Measurements from ENCODE around the gene AEBP1. TPM values are rescaled to one million over a fixed set of nuclear protein-coding genes. Genes with fewer than 3 reads are reported as not detected.

AEBP1 gene
- total RNA-seq, 1 experiment from 2014 or later = not detected

GRCh38 chr7:44060091-44060947 lies 43.8 kb upstream of the AEBP1 start:
- H3K4me2 ChIP-seq (ENCODE audit: low read depth, low read length, poor library complexity, severe bottlenecking) = peak overlapping the region; percentile 78
- peak; percentile 38 for DNase-seq
- peaks cover 38% of the 10 kb centered on the region for H3K36me3 ChIP-seq (ENCODE audit: insufficient read depth, low read length)
- H3K9ac ChIP-seq (ENCODE audit: low read length) = peak overlapping the region; percentile 82
- no peaks in the 10 kb centered on the region for H3K9me3 ChIP-seq (ENCODE audit: low read length)
- no peaks in the 10 kb centered on the region for H3K27me3 ChIP-seq (ENCODE audit: low read length)
- no peak overlapping the region for H2AFZ ChIP-seq (ENCODE audit: low read length)
- peak overlapping the region; percentile 99 for H3K27ac ChIP-seq (ENCODE audit: low read length)
- H3K79me2 ChIP-seq (ENCODE audit: low read length) = no peaks in the 10 kb centered on the region
- H3K9me2 ChIP-seq (replicated peaks; ENCODE audit: insufficient read depth, low read length) = no peaks in the 10 kb centered on the region
- H3K4me1 ChIP-seq (ENCODE audit: low read length) = peaks cover 69% of the 10 kb centered on the region
- H3K4me3 ChIP-seq (ENCODE audit: low read length) = peak overlapping the region; percentile 58; the same call in 1 of the 2 replicates
- no peaks in the 10 kb centered on the region for H4K20me1 ChIP-seq (ENCODE audit: insufficient read depth, low read depth, low read length)

GRCh38 chr7:44060948-44061644 lies 43.0 kb upstream of the AEBP1 start:
- H3K4me2 ChIP-seq (ENCODE audit: low read depth, low read length, poor library complexity, severe bottlenecking) = no peak overlapping the region
- H3K79me2 ChIP-seq (ENCODE audit: low read length) = no peaks in the 10 kb centered on the region

DNA sequence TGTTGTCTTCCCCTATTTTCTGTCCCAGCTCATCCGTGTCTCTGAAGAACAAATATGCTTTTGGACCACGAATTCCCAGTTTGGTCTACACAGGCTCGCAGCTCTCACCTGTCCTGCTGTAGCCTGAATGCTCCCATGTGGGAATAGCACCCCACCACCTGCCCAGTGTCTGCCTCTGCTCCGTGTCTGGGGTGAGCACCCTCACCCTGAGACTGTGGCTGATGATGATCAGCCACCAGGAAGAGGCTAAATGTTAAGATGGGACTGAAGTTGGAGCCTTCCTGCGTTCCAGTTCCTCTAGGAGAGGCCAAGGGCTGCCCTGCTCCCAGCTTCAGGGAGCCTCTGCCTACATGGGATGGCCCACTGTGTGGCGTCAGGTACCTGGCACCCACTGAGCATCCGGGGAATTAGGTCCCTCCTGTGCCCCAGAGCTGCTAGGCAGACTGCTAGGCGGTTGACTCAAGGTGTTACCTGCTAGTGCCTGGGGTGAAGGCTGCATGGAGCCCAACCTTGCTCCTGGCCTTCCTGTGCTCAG lies 42.4 kb upstream of the AEBP1 start:
- Histone ChIP-seq H3K36me3 (ENCODE audit: insufficient read depth, low read length) (peaks cover 38% of the 10 kb centered on the region), H3K9me2 (replicated peaks; ENCODE audit: insufficient read depth, low read length) (no peaks in the 10 kb centered on the region), H4K20me1 (ENCODE audit: insufficient read depth, low read depth, low read length) (no peaks in the 10 kb centered on the region)

More at GRCh38 chr7:44060948-44061644, 43.0 kb upstream of the AEBP1 start:
- H3K9ac ChIP-seq (ENCODE audit: low read length) = no peak overlapping the region
- peaks cover 66% of the 10 kb centered on the region for H3K4me1 ChIP-seq (ENCODE audit: low read length)
- H3K36me3 ChIP-seq (ENCODE audit: insufficient read depth, low read length) = peaks cover 38% of the 10 kb centered on the region
- H3K27ac ChIP-seq (ENCODE audit: low read length) = peak overlapping the region; percentile 99
- no peaks in the 10 kb centered on the region for H4K20me1 ChIP-seq (ENCODE audit: insufficient read depth, low read depth, low read length)
- DNase-seq = no peak
- no peaks in the 10 kb centered on the region for H3K9me3 ChIP-seq (ENCODE audit: low read length)
- H2AFZ ChIP-seq (ENCODE audit: low read length) = no peak overlapping the region
- no peaks in the 10 kb centered on the region for H3K27me3 ChIP-seq (ENCODE audit: low read length)
- H3K9me2 ChIP-seq (replicated peaks; ENCODE audit: insufficient read depth, low read length) = no peaks in the 10 kb centered on the region
- H3K4me3 ChIP-seq (ENCODE audit: low read length) = no peak overlapping the region

GRCh38 chr7:44062180-44062902 lies 41.8 kb upstream of the AEBP1 start:
- Histone ChIP-seq H3K4me3 (ENCODE audit: low read length) (no peak overlapping the region), H3K9ac (ENCODE audit: low read length) (no peak overlapping the region), H4K20me1 (ENCODE audit: insufficient read depth, low read depth, low read length) (no peaks in the 10 kb centered on the region), H3K4me1 (ENCODE audit: low read length) (peaks cover 54% of the 10 kb centered on the region), H3K79me2 (ENCODE audit: low read length) (no peaks in the 10 kb centered on the region), H3K27ac (ENCODE audit: low read length) (peak overlapping the region; percentile 99; the same call in 1 of the 2 replicates), H3K9me2 (replicated peaks; ENCODE audit: insufficient read depth, low read length) (no peaks in the 10 kb centered on the region), H3K9me3 (ENCODE audit: low read length) (no peaks in the 10 kb centered on the region), H3K4me2 (ENCODE audit: low read depth, low read length, poor library complexity, severe bottlenecking) (no peak overlapping the region), H3K36me3 (ENCODE audit: insufficient read depth, low read length) (peaks cover 38% of the 10 kb centered on the region), H2AFZ (ENCODE audit: low read length) (no peak overlapping the region), H3K27me3 (ENCODE audit: low read length) (no peaks in the 10 kb centered on the region)
- peak; percentile 40 for DNase-seq

More for the DNA sequence above, 42.4 kb upstream of the AEBP1 start:
- no peaks in the 10 kb centered on the region for H3K79me2 ChIP-seq (ENCODE audit: low read length)
- no peak overlapping the region for H3K4me2 ChIP-seq (ENCODE audit: low read depth, low read length, poor library complexity, severe bottlenecking)
- H3K27ac ChIP-seq (ENCODE audit: low read length) = peak overlapping the region; percentile 99; the same call in 1 of the 2 replicates
- H3K9ac ChIP-seq (ENCODE audit: low read length) = no peak overlapping the region
- H3K27me3 ChIP-seq (ENCODE audit: low read length) = no peaks in the 10 kb centered on the region
- no peak overlapping the region for H3K4me3 ChIP-seq (ENCODE audit: low read length)
- peaks cover 60% of the 10 kb centered on the region for H3K4me1 ChIP-seq (ENCODE audit: low read length)
- no peak for DNase-seq
- no peaks in the 10 kb centered on the region for H3K9me3 ChIP-seq (ENCODE audit: low read length)
- no peak overlapping the region for H2AFZ ChIP-seq (ENCODE audit: low read length)

DNA sequence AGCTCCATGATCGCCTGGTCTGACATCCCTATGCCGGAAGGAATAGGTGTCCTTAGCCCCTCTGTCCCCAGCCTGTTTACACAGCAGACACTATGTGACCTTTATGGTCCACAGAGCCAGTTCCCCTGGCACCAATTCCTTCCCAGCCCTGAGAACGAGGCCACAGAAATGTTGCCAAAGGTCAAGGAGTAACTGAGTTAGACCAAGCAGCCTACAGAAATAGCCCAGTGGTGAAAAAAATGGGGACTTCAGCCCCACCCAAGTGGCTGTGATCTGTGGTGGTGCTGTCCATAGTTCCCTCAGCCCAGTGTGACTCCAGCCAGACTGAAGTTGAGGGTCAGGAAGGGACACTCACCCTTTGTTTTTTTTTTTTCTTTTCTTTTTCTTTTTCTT lies 41.2 kb upstream of the AEBP1 start:
- DNase-seq = peak; percentile 40
- Histone ChIP-seq H3K4me3 (ENCODE audit: low read length) (no peak overlapping the region), H3K4me1 (ENCODE audit: low read length) (peaks cover 48% of the 10 kb centered on the region), H3K79me2 (ENCODE audit: low read length) (no peaks in the 10 kb centered on the region), H3K9me2 (replicated peaks; ENCODE audit: insufficient read depth, low read length) (no peaks in the 10 kb centered on the region), H2AFZ (ENCODE audit: low read length) (no peak overlapping the region), H3K9ac (ENCODE audit: low read length) (no peak overlapping the region), H3K27me3 (ENCODE audit: low read length) (no peaks in the 10 kb centered on the region), H3K4me2 (ENCODE audit: low read depth, low read length, poor library complexity, severe bottlenecking) (no peak overlapping the region), H4K20me1 (ENCODE audit: insufficient read depth, low read depth, low read length) (no peaks in the 10 kb centered on the region), H3K27ac (ENCODE audit: low read length) (0 out of 2 replicates have a peak overlapping the region, but pooled peaks have one; percentile 6), H3K9me3 (ENCODE audit: low read length) (no peaks in the 10 kb centered on the region), H3K36me3 (ENCODE audit: insufficient read depth, low read length) (peaks cover 38% of the 10 kb centered on the region)

GRCh38 chr7:44063547-44063893 lies 40.6 kb upstream of the AEBP1 start:
- Histone ChIP-seq H3K4me2 (ENCODE audit: low read depth, low read length, poor library complexity, severe bottlenecking) (no peak overlapping the region), H3K36me3 (ENCODE audit: insufficient read depth, low read length) (peaks cover 38% of the 10 kb centered on the region), H3K9me2 (replicated peaks; ENCODE audit: insufficient read depth, low read length) (no peaks in the 10 kb centered on the region), H3K79me2 (ENCODE audit: low read length) (no peaks in the 10 kb centered on the region), H3K9ac (ENCODE audit: low read length) (no peak overlapping the region), H3K27me3 (ENCODE audit: low read length) (no peaks in the 10 kb centered on the region), H3K9me3 (ENCODE audit: low read length) (no peaks in the 10 kb centered on the region), H2AFZ (ENCODE audit: low read length) (no peak overlapping the region), H3K4me3 (ENCODE audit: low read length) (no peak overlapping the region), H3K27ac (ENCODE audit: low read length) (0 out of 2 replicates have a peak overlapping the region, but pooled peaks have one; percentile 30), H4K20me1 (ENCODE audit: insufficient read depth, low read depth, low read length) (no peaks in the 10 kb centered on the region), H3K4me1 (ENCODE audit: low read length) (peaks cover 42% of the 10 kb centered on the region)
- no peak for DNase-seq

GRCh38 chr7:44063894-44064651 lies 40.1 kb upstream of the AEBP1 start:
- H3K27me3 ChIP-seq (ENCODE audit: low read length) = no peaks in the 10 kb centered on the region
- no peaks in the 10 kb centered on the region for H3K79me2 ChIP-seq (ENCODE audit: low read length)
- H3K27ac ChIP-seq (ENCODE audit: low read length) = peak overlapping the region; percentile 30
- no peak overlapping the region for H3K4me2 ChIP-seq (ENCODE audit: low read depth, low read length, poor library complexity, severe bottlenecking)
- no peak overlapping the region for H3K9ac ChIP-seq (ENCODE audit: low read length)
- H3K36me3 ChIP-seq (ENCODE audit: insufficient read depth, low read length) = peaks cover 36% of the 10 kb centered on the region
- H4K20me1 ChIP-seq (ENCODE audit: insufficient read depth, low read depth, low read length) = no peaks in the 10 kb centered on the region
- no peak overlapping the region for H2AFZ ChIP-seq (ENCODE audit: low read length)
- no peak overlapping the region for H3K4me3 ChIP-seq (ENCODE audit: low read length)
- no peaks in the 10 kb centered on the region for H3K9me3 ChIP-seq (ENCODE audit: low read length)
- H3K9me2 ChIP-seq (replicated peaks; ENCODE audit: insufficient read depth, low read length) = no peaks in the 10 kb centered on the region
- H3K4me1 ChIP-seq (ENCODE audit: low read length) = peaks cover 36% of the 10 kb centered on the region
- DNase-seq = peak; percentile 49

Measured in Karpas-422 (cell line).